ENCODE measurements around the gene C3orf85.
"Not testable (repeated sequence)": the region's sequence is repeated elsewhere in the genome, so short reads cannot be mapped to it uniquely, and the experiment has no call there.

The C3orf85 gene, protein sequence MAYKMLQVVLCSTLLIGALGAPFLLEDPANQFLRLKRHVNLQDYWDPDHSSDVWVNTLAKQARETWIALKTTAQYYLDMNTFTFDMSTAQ

DNA sequence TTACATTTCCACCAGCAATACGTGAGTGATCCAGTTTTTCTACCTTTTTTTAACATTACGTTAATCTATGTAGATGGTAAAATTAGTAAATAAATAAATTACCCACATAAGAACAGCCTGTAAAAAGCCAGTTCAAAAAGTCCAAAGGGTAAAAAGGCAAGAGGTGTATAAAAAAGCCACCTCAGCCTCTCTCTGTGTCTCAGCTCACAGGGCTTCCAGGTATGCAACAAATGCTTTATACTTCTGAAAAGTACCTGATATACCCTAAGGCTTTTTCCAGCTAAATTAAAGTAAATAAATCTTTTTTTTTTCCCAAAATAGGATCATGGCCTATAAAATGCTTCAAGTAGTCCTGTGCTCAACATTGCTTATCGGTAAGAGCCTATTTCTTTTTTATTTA, at the start of gene C3orf85:
TSS of gene C3orf85 (plus strand) at position 197 of the 400 bp plus-strand sequence. CDS start at position 326, 129 bp downstream.
- Histone ChIP-seq H3K4me3 (no peak within 1 kb of the TSS), H3K27ac (no peak within 1 kb of the TSS)

DNA sequence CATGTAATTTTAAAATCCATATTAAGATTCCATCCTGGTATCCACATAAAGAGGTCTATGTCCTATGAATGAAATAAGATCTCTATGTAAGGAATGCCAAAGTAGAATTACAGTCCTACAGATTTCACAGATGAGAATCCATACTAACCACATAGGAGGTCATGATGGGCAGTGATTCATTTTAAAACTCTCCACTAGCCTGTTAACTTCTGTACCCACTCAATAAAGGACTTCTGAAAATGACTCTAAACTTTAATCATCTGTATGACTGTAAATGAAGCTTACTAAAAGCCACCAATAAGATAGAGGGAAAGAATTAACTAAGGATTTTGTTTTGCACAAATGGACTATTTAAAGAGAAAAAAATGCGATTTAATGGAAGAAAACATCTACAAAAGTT, 47.3 kb upstream of the C3orf85 start:
- H3K27ac ChIP-seq: no peak overlapping the region

DNA sequence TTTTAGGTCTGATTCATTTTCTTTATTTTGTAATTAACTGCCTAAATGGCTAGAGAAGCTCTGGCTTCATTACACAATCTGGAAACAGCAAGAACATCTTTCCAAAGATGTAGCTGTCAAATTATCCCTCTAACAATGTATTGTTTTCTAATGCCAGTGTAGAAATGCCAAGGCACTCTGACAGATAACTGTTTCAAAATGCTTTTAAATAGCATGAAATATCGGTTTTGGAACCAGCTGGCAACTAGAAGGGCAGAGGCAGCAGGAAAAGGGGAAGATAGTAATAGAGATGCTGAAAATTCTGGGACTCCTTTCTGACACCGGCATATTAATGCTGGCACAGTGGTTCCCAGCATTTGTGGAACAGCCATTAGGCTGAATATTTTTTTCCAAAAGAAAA, 44.7 kb upstream of the C3orf85 start:
- Histone ChIP-seq H3K4me3 (no peak overlapping the region), H3K27ac (no peak overlapping the region)

More for the DNA sequence above, 47.3 kb upstream of the C3orf85 start:
- no peak overlapping the region for H3K4me3 ChIP-seq

DNA sequence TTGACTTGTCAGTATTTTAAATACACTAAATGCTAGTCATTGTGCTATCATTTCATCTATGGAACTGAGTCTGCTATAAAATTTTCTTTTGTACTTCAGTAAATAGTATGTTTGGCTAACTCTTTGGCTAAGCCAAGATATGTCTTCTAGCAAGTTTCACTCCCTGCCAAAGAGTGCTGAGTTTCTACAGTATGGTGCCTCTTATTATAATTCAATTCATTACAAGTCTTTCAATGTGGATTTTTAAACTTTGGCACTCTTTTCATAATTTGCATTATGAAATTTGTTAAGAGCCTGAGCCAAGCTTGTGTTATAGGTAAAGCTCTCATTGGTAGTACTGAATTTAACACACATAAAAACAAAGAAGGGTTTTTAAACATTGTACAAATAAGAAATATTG, 43.0 kb upstream of the C3orf85 start:
- Histone ChIP-seq H3K4me3 (no peak overlapping the region), H3K27ac (no peak overlapping the region)

DNA sequence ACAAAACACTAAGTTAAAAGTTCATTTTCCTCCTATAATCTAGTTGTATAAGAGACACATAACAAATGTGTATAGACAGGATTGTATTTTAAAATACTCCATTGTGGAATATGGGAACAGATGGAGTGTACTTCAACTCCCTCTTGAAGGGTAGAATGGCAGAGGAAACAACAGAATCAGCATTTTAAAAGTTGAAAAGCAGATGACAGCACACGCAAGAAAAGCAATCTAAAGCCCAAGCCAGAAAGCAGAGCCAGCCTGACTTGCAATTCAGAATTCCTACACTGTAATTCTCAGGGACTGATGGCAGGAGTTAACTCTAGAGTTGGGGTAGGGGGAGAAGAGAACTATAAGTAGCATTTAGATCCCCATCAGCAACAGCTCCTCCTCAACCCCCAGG, 41.4 kb upstream of the C3orf85 start:
- no peak overlapping the region for H3K27ac ChIP-seq
- H3K4me3 ChIP-seq: no peak overlapping the region

DNA sequence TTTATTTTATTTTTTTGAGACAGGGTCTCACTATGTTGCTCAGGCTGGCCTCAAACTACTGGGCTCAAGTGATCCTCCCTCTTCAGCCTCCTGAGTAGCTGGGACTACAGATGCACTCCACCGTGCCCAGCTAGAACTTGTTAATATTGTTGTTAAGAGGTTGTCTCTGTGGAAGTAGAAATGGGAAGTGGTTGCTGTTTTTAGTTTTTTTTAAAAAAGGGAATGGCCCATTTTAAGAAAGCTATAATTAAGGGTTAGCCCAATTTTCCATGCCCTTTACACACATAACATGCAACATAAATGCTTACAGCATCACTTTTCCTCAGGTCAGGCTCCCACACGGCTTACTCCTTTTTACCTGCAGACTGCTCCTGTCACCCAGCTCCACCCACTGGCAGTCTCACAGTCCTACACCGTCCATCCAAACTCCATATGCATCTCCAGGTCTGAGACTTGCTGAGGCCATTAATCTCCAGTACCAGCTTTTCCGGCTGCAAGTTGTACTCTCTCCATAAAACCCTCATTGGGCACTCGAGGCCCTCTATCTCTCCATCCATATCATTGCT, 38.4 kb upstream of the C3orf85 start:
- H3K4me3 ChIP-seq: no peak overlapping the region
- H3K27ac ChIP-seq: no peak overlapping the region

DNA sequence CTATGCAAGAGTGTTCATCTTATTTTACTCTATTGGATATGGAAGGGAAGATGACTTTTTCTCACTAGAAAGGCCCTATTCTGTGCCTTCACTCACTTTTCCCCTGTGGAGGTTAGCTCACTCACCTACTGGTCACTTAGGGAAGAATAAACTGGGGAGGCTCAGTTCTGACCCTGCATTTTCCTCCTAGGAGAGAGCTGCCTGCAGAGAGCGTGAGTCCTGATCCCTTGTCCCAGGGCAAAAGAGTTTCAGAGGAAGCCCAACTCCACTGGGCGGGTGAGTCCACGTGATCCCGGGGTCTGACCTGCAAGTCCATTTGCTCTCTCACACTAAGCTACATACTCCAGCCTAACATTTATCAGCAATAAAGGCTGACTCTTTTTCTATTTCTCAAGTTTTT, 26.9 kb upstream of the C3orf85 start:
- H3K4me3 ChIP-seq: no peak overlapping the region
- H3K27ac ChIP-seq: no peak overlapping the region

DNA sequence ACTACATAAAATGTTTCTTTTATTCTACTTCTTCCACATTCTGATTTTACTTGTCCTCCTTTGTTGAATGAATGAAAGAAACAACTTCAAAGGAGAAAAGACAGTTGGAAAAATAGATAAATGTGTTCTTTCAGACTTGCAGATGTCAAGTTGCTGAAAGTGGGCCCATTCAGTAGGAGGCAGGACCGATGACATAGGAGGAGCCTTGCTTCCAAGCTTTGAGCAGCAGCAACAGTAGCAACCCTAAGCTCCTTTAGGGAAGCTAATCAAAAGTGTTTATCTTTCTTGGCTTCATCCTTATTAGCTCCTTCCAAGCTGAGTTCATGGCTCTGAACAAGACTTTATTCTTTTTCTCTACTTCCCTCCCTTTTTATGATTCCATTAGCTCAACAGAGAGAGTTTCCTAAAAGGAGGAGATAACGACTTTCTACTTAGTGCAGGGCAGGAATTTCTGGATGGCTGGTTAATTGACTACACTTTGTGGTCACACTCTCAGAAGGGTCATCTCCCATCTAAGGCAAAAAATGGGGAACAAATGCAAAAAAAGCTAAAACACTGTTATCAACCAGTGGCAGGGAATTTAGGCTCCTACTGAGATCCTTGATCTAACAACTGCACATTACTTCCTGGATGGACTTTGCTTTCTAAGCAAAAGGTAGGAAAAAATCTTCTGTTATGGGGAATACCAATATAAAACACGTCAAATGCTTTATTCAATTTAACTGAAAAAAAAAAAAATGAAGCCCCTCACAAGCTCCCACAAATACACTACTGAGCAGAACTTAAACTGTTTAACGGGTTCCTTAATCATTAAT, 23.4 kb upstream of the C3orf85 start:
- no peak overlapping the region for H3K27ac ChIP-seq

DNA sequence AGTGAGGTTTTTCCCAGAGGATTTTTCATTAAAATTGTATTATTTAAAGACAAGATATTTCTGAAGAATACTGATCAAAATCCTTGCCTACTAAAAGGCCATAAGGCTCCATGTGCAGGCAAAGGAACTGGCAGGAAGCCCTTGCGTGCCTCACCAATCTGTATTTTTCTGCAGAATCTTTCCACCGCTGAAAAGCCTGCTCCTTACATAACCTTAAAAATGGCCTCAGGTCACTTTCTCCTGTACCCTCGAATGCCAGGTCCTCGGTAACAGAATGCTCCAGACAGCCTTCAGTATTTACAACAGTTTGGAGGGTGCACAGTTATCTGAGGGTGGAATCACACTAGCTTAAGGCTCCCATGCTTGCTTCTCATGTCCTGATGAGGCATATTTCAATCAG, 21.8 kb upstream of the C3orf85 start:
- H3K4me3 ChIP-seq: no peak overlapping the region
- H3K27ac ChIP-seq: no peak overlapping the region

More for the DNA sequence above, 23.4 kb upstream of the C3orf85 start:
- no peak overlapping the region for H3K4me3 ChIP-seq

DNA sequence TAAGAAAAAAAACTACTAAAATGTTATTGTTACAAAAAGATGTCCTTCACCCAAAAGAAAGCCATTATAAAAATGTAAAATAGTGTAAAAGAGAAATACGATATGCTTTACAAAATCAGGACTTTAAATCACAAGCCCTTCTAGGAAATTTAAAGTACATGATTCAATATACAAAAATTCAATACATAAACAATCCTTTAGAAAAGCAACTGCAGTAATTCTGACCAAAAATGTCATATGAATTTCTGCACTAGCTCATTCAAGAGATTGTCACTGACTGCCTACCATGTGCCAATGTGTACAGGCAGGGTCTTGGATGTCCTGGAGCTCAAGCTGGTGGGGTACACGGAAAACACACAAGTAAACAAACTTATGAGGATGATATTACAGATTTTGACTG, 21.1 kb upstream of the C3orf85 start:
- Histone ChIP-seq H3K4me3 (no peak overlapping the region), H3K27ac (no peak overlapping the region)

DNA sequence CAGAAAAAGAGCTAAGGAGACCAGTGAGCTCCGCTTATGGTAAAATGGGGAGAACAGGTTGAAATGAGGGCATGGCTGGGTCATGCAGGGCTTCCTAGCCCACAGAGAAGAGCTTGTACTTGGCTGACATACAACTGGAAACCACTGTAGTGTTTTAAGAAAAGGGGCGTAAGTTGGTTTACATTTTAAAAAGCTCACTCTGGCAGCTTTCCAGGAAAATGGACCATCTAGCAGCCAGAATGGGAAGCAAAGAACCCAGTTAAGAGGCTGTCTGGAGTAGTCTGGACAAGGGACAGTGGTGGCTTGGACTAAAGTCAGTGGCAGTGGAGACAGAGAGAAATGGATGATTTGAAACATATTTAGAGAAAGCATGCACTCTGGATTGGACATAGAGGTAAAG, 20.5 kb upstream of the C3orf85 start:
- no peak overlapping the region for H3K4me3 ChIP-seq
- H3K27ac ChIP-seq: no peak overlapping the region

DNA sequence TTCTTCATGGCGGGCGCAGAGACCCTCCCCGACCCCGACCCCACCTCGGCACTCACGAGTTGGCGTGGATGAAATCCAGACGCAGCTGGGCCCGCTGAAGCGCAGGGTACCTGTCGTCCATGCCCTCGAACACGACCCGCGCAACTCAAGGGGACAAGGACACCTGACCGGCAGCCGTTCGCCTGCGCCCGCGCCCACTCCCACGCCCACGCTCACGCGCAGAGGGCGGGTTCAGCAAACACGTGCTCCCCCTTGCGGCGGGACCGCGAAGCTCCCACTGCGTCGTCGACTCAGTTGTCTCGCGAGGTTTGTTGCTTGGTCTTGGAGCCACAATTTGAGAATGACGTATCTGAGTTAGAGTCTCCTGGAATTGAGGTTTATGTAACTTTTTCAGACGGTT, 18.6 kb upstream of the C3orf85 start, which contains the start of gene MORC1:
TSS of gene MORC1 (minus strand) at position 196 of the 400 bp plus-strand sequence. CDS start at position 121, 75 bp downstream.
- no peak within 1 kb of the TSS for H3K4me3 ChIP-seq

DNA sequence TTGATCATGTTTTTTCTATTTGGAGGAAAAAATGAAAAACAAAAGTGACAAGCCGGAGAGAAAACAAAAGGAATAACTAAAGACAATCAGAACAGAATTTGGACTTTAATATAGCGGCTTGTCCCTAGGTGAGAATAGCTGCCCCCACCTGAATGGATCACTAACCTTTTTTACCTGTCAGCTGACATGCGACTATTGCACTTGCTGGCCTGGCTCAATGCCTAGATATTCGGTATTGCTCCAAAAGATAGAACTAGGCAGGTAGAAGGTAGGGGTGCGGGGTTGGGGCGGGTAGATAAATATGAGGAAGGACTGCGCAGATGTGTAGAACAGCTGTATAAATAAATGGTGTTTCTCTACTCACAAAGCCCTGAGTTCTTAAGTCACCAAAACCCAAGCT, 17.9 kb upstream of the C3orf85 start:
- no peak overlapping the region for H3K27ac ChIP-seq
- no peak overlapping the region for H3K4me3 ChIP-seq

More for the DNA sequence above, 18.6 kb upstream of the C3orf85 start, which contains the start of gene MORC1:
- no peak within 1 kb of the TSS for H3K27ac ChIP-seq

DNA sequence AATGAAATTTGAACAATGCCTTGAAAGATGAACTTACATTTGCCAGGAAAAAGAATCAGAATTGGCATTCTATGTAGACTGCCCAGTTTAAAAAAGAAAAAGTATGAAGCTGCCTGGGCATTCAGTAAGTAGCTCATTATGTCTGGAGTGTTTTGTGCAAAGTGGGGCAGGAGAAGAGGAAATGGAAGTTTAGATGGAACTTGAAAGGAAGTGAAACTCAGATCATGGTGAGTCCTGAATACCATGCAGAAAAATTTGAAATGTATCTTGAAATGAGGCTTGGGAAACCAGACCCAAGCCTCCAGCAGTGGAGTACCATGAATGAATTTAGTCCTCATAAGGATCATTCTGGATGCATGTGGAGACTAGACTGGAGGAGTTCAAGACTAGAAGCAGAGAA, 13.8 kb upstream of the C3orf85 start:
- Histone ChIP-seq H3K4me3 (no peak overlapping the region), H3K27ac (no peak overlapping the region)

DNA sequence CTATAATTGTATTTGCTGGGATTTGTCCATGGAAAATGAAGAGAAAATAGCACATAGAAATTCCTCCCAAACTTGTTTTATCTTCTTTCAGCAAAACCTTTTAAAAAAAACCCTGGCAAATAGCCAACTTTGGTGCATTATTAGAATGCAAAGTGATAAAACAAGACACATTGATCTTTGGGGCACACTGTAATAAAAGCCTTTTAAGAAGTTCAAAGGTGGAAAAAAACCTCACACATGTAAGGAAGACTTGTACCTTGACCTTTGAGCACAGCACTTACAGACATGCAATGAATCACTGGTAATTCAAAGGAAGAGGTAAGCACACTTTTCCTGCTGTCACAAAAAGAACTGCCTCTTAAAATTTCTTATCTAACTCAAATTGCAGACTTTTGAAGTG, 10.6 kb upstream of the C3orf85 start:
- Histone ChIP-seq H3K4me3 (no peak overlapping the region), H3K27ac (no peak overlapping the region)

DNA sequence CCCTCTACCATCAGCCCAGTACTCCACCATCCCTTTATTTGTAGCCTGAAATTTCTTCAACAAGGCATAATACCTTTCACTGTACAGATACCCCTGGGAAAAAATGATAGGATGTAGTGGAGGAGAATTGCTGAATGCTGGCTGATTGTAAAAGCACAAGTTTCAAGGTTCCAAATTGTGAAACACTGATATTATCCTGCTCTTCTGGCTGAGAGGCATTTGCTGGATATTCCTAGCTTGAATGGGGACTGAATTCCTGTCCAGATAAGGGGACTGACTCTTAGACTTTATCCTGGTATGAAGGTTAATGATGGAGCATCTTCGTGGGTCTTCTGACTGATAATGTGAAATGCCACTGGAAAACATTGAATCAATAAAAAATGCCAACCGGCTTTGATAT, 9.0 kb upstream of the C3orf85 start:
- Histone ChIP-seq H3K4me3 (no peak overlapping the region), H3K27ac (no peak overlapping the region)

DNA sequence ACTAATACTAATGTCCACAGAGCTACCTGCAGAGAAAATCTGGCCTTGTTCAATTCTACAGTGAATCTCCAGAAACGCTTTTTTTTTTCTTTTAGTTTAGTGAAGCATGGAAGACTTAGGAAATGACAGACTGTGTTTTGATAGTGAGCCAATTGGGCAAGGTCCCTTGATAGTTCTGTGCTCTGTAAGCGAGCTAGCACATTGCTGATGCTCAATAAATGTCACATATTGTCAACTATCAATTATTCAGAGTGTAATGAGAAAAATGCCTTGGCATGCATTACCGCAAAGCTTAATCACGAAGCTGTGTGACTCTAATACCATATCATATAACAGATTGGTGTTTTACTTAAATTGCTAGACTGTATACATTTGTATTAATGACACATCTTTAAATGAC, 5.2 kb upstream of the C3orf85 start:
- no peak overlapping the region for H3K27ac ChIP-seq
- no peak overlapping the region for H3K4me3 ChIP-seq

DNA sequence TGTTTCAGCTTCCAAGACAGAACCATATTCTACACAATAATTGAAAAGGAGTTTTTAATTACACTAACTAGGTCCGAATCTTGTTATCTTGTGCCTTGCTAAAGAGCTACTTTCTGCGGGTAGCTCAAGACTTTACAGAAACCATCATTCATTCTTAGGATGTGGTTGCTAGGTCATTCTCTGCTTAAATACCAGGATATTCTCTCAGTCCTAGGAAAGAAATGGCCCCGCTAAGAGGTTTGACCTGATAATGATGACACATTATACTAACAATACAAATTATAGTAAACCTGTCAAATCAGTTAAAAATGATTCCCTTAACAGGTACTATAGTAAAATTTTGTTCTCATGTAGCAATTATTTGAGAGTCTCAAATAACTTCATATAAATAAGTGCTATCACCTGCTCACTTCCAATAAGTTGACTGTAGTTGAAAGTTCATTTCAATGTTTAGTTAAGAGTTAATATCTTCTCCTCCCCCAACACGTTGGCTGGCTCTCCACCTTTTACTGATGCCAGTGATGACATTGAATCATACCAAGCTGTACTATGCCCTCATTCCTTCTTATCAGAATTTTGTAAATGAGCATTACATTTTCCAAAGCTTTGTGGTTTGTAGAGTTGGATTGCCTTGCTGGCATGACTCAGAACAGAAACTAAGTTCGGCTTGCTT, 3.6 kb upstream of the C3orf85 start:
- no peak overlapping the region for H3K4me3 ChIP-seq
- H3K27ac ChIP-seq: no peak overlapping the region

DNA sequence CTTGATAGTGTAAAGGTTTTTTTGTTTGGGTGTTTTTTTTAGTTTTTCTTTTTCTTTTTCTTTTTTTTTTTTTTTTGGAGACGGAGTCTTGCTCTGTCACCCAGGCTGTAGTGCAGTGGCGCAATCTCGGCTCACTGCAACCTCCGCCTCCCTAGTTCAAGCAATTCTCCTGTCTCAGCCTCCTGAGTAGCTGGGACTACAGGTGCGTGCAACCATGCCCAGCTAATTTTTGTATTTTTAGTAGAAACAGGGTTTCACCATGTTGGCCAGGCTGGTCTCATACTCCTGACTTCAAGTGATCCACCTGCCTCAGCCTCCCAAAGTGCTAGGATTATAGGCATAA, 3.1 kb upstream of the C3orf85 start:
- not testable (repeated sequence) for H3K27ac ChIP-seq, H3K4me3 ChIP-seq

DNA sequence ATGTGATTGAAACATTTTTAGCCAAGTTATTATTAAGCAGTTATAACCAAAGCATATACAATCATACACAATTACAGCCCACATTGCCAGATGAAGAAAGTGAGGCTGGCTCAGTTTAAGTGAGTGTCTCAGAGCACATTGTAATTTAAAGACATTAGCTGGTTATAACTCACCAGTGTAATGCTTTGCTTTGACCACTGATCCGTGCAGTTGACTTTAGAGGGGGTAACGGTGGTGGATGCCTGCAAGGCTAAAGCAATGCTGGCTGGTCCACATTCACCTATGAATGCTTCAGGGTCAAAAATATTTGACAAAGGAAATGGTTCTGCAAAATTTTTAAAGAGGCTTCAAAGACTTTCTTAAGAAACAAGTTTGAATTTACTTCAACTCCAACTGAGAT, 1.2 kb downstream of the C3orf85 start:
- H3K4me3 ChIP-seq: no peak overlapping the region

DNA sequence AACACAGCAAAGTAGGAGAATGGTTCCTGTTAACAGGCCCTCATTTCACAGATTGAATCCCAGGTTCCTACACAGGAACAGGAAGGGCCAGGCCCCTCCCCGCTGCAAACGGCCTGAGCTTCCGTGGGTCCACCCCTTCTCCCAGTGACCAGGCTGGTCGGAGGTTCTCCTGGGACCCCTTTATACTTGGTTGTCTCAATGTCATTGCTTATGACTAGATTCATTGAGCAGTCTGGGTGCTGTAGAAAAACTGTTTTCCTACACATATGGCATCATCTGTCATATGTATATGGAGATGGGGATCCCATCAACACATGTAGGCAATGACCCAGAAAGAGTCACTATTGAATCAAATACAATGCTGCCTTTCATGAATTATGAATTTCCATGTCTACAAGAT, 3.8 kb downstream of the C3orf85 start:
- no peak overlapping the region for H3K27ac ChIP-seq

More for the DNA sequence above, 1.2 kb downstream of the C3orf85 start:
- H3K27ac ChIP-seq: no peak overlapping the region

More for the DNA sequence above, 3.8 kb downstream of the C3orf85 start:
- H3K4me3 ChIP-seq: no peak overlapping the region
